Thyroid gland (tissue), 4 donors: ENCODE results near the gene MAML1.

ENCODE experiments used
- CTCF ChIP-seq, 6 experiments: fragments of 200-600 bp in 3 of 6; fragments of 450-650 bp in 3 of 6; sonication (generic) in 3 of 6; IDR thresholded peaks; one replicate each; pipeline ENCODE4 v1.5.1; 2016 to 2019; ENCODE audit warnings: antibody characterized with exemption in 6 of 6, mild to moderate bottlenecking in 2 of 6, inconsistent platforms in 1 of 6, moderate library complexity in 1 of 6
- POLR2A ChIP-seq, 2 donors: fragments of 450-650 bp; IDR thresholded peaks; one replicate each; pipeline ENCODE4 v1.6.1; 2017; ENCODE audit warnings: antibody characterized with exemption in 2 of 2, mild to moderate bottlenecking in 2 of 2, moderate library complexity in 1 of 2

- TF ChIP-seq CTCF (IDR thresholded peaks at IDR 0.05) (no peak), POLR2A (IDR thresholded peaks at IDR 0.05) (no peak)
These were observed 65.6 kb downstream of the MAML1 start for GRCh38 chr5:179798144-179798770.
